H9 (cell line): ENCODE results near the gene HAL. TPM values are rescaled to one million over a fixed set of nuclear protein-coding genes. Genes with fewer than 3 reads are reported as not detected.

Experiments used
- DNase-seq: peaks from one replicate; pipeline ENCODE4 v3.0.0-alpha.2; 2017
- H2AFZ ChIP-seq: one replicate; pipeline ENCODE4 v1.6.1; 2013; ENCODE audit warnings: mild to moderate bottlenecking, low read length, control low read depth, moderate library complexity
- H2AK5ac ChIP-seq: 2 replicates; pipeline ENCODE4 v1.6.1; 2013; ENCODE audit warnings: low read length, control low read depth, mixed read lengths; ENCODE audit not compliant: insufficient read length
- H2BK120ac ChIP-seq: one replicate; pipeline ENCODE4 v1.6.1; 2013; ENCODE audit warnings: low read depth, mild to moderate bottlenecking, low read length, control low read depth, inconsistent platforms; ENCODE audit not compliant: poor library complexity, severe bottlenecking
- H2BK12ac ChIP-seq: 2 replicates; pipeline ENCODE4 v1.6.1; 2013; ENCODE audit warnings: low read length, control low read depth, mixed read lengths, low read depth; ENCODE audit not compliant: insufficient read length
- H2BK15ac ChIP-seq: 2 replicates; pipeline ENCODE4 v1.6.1; 2013; ENCODE audit warnings: low read depth, low read length, control low read depth
- H2BK20ac ChIP-seq: one replicate; pipeline ENCODE4 v1.6.1; 2013; ENCODE audit warnings: low read depth, mild to moderate bottlenecking, low read length, control low read depth, inconsistent platforms; ENCODE audit not compliant: poor library complexity, severe bottlenecking
- H2BK5ac ChIP-seq: 2 replicates; pipeline ENCODE4 v1.6.1; 2013; ENCODE audit warnings: low read length, control low read depth, mixed read lengths; ENCODE audit not compliant: insufficient read length
- H3K14ac ChIP-seq: 2 replicates; pipeline ENCODE4 v1.6.1; 2013; ENCODE audit warnings: low read length, control low read depth; ENCODE audit not compliant: insufficient read depth
- H3K18ac ChIP-seq: 2 replicates; pipeline ENCODE4 v1.6.1; 2013; ENCODE audit warnings: low read depth, mild to moderate bottlenecking, mixed read lengths, low read length, control low read depth; ENCODE audit not compliant: insufficient read length
- H3K23ac ChIP-seq: 2 replicates; pipeline ENCODE4 v1.6.1; 2013; ENCODE audit warnings: low read length, control low read depth, mixed read lengths, low read depth; ENCODE audit not compliant: insufficient read length
- H3K23me2 ChIP-seq: 2 replicates; pipeline ENCODE4 v1.6.1; 2013; ENCODE audit warnings: low read depth, mild to moderate bottlenecking, mixed read lengths, low read length, control low read depth; ENCODE audit not compliant: insufficient read length, poor library complexity, severe bottlenecking
- H3K27ac ChIP-seq: 2 replicates; pipeline ENCODE4 v1.5.1; 2013; ENCODE audit warnings: low read length, control low read depth, mixed read lengths, low read depth; ENCODE audit not compliant: insufficient read length
- H3K27me3 ChIP-seq: 2 replicates; pipeline ENCODE4 v1.6.1; 2013; ENCODE audit warnings: low read length, control low read depth, inconsistent platforms; ENCODE audit not compliant: insufficient read depth
- H3K4ac ChIP-seq: 2 replicates; pipeline ENCODE4 v1.6.1; 2013; ENCODE audit warnings: low read depth, mild to moderate bottlenecking, control low read depth, inconsistent platforms, low read length, moderate library complexity
- H3K4me1 ChIP-seq: 2 replicates; pipeline ENCODE4 v1.6.1; 2013; ENCODE audit warnings: low read length, control low read depth, inconsistent platforms; ENCODE audit not compliant: insufficient read depth
- H3K4me2 ChIP-seq: 2 replicates; pipeline ENCODE4 v1.6.1; 2013; ENCODE audit warnings: low read length, control low read depth, mixed read lengths; ENCODE audit not compliant: insufficient read length, insufficient read depth
- H3K56ac ChIP-seq: 2 replicates; pipeline ENCODE4 v1.6.1; 2013; ENCODE audit warnings: low read depth, mild to moderate bottlenecking, mixed read lengths, low read length, control low read depth; ENCODE audit not compliant: insufficient read length
- H3K79me1 ChIP-seq: 2 replicates; pipeline ENCODE4 v1.6.1; 2013; ENCODE audit warnings: low read depth, mild to moderate bottlenecking, moderate library complexity, low read length, control low read depth, inconsistent platforms; ENCODE audit not compliant: insufficient read depth, poor library complexity, severe bottlenecking
- H3K79me2 ChIP-seq: 2 replicates; pipeline ENCODE4 v1.6.1; 2013; ENCODE audit warnings: low read length, control low read depth, inconsistent platforms; ENCODE audit not compliant: insufficient read depth
- H3K9ac ChIP-seq: 2 replicates; pipeline ENCODE4 v1.6.1; 2013; ENCODE audit warnings: low read length, control low read depth, mixed read lengths; ENCODE audit not compliant: insufficient read length; ENCODE audit errors: extremely low read depth
- H3K9me3 ChIP-seq: one replicate; pipeline ENCODE4 v1.6.1; 2013; ENCODE audit warnings: low read depth, low read length, inconsistent platforms; ENCODE audit not compliant: control insufficient read depth
- H3T11ph ChIP-seq: one replicate; pipeline ENCODE4 v1.6.1; 2013; ENCODE audit warnings: mild to moderate bottlenecking, low read length, control low read depth, inconsistent platforms
- H4K20me1 ChIP-seq: one replicate; pipeline ENCODE4 v1.6.1; 2013; ENCODE audit not compliant: control insufficient read depth, insufficient read length, insufficient read depth
- H4K5ac ChIP-seq: 2 replicates; pipeline ENCODE4 v1.6.1; 2013; ENCODE audit warnings: low read depth, mild to moderate bottlenecking, mixed read lengths, low read length, control low read depth; ENCODE audit not compliant: insufficient read length
- H4K8ac ChIP-seq: replicated peaks from 2 replicates; pipeline ENCODE4 v1.6.1; 2013; ENCODE audit warnings: low read length, control low read depth, mixed read lengths, low read depth; ENCODE audit not compliant: insufficient read length
- H4K91ac ChIP-seq: 2 replicates; pipeline ENCODE4 v1.6.1; 2013; ENCODE audit warnings: low read depth, mild to moderate bottlenecking, moderate library complexity, mixed read lengths, low read length, control low read depth; ENCODE audit not compliant: insufficient read length
- H3K27ac Mint-ChIP-seq, 3 experiments: 2 replicates in 2 of 3; 3 replicates in 1 of 3; pipeline ENCODE4 v1.8.0; 2020 to 2021; ENCODE audit warnings: mixed read lengths in 3 of 3, mild to moderate bottlenecking in 1 of 3, moderate library complexity in 1 of 3
- H3K27me3 Mint-ChIP-seq: 2 replicates; pipeline ENCODE4 v1.8.0; 2021; ENCODE audit warnings: low read depth, mild to moderate bottlenecking, moderate library complexity, mixed read lengths
- H3K36me3 Mint-ChIP-seq, 3 experiments: 2 replicates in 2 of 3; 3 replicates in 1 of 3; pipeline ENCODE4 v1.8.0; 2020 to 2021; ENCODE audit warnings: low read depth in 3 of 3, mixed read lengths in 3 of 3; ENCODE audit not compliant: insufficient read depth in 1 of 3
- H3K4me1 Mint-ChIP-seq, 2 experiments: 2 replicates each; pipeline ENCODE4 v1.8.0; 2020; ENCODE audit warnings: mixed read lengths in 2 of 2
- H3K4me3 Mint-ChIP-seq, 2 experiments: 2 replicates in 1 of 2; 3 replicates in 1 of 2; pipeline ENCODE4 v1.8.0; 2020 to 2021; ENCODE audit warnings: mild to moderate bottlenecking in 2 of 2, mixed read lengths in 2 of 2, moderate library complexity in 1 of 2
- H3K9me3 Mint-ChIP-seq, 2 experiments: 2 replicates in 1 of 2; 3 replicates in 1 of 2; pipeline ENCODE4 v1.8.0; 2020; ENCODE audit warnings: mild to moderate bottlenecking in 2 of 2, mixed read lengths in 2 of 2, moderate library complexity in 1 of 2
- CTCF ChIP-seq: fragments of 200-600 bp; sonication (generic); conservative IDR thresholded peaks from 3 replicates; pipeline ENCODE4 v1.8.0; 2021; ENCODE audit warnings: antibody characterized with exemption, mild to moderate bottlenecking
- WGBS: extraction: QIAGEN DNeasy Blood & Tissue Kit; methylation state at CpG from one replicate; pipeline ENCODE4 v1.1.7; 2013; ENCODE audit warnings: missing lambda C conversion rate, low lambda C conversion rate, mixed read lengths; ENCODE audit not compliant: insufficient read length; ENCODE audit errors: extremely low coverage; 5-methylcytosine and 5-hydroxymethylcytosine counted together
- total RNA-seq: library from RNA; stranded (reverse); gene quantifications from 2 replicates; pipeline ENCODE4 v1.2.1, GENCODE V29; 2021

HAL gene
- total RNA-seq, 1 experiment from 2014 or later, result 0.35 TPM

DNA sequence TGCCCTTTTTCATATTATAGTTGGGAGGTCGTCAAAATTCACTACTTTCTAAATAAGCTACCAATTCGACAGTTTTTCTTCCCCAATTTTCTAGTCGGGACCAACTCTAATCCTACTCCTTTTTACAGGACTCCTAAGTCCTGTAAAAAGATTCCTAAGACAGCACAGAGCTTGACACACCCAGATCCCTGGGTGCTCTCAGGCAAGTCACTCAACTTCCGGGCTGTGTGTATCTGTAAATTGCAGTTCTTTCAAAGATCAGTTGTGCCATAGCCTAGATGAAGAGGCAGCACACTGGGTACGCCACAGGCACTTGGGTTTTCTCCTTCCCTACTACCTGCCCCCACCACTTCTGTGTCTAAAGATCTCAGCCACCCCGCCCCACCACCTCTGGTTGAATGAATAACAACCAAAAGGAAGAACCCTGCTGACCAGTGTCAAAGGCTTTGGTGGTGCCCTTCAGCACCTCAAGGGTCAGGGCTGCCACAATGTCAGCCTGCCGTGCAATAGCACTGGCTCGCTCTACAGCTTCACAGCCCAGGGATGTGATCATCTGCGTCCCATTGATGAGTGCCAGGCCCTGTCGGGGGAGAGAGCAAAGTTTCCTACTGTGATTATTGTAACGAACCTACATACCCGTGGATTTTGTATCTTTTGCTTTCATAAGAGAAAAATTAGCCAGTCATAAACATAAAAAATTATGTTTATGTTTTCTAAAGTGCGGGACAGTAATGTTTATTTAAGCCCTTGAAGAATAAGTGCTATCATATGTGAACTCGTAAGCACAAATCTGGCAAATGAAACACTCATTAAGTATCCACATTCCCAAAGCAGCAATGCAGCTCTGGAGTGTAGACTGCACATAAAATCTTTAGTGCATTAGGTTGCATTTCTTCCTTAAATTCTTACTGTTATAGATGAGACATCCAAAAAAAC lies 9.2 kb downstream of the HAL start:
- Histone ChIP-seq H2BK20ac (no peak overlapping the region), H3K9me3 (no peaks in the 10 kb centered on the region), H4K91ac (no peak overlapping the region), H2BK12ac (no peak overlapping the region), H3K4me2 (no peak overlapping the region), H3K4ac (no peak overlapping the region), H3K14ac (no peak overlapping the region), H4K5ac (no peak overlapping the region), H3T11ph (no peak overlapping the region), H3K79me1 (no peaks in the 10 kb centered on the region), H3K4me1 (peaks cover 8% of the 10 kb centered on the region; the same call in 1 of the 2 replicates), H3K79me2 (no peaks in the 10 kb centered on the region), H2BK5ac (no peak overlapping the region), H3K27ac (no peak overlapping the region), H2BK15ac (no peak overlapping the region), H2AK5ac (no peak overlapping the region), H2BK120ac (no peak overlapping the region), H3K27me3 (no peaks in the 10 kb centered on the region), H3K23ac (no peak overlapping the region), H3K23me2 (no peaks in the 10 kb centered on the region), H2AFZ (no peak overlapping the region), H3K18ac (no peak overlapping the region), H3K56ac (no peak overlapping the region), H4K20me1 (no peaks in the 10 kb centered on the region), H4K8ac (no peak overlapping the region), H3K9ac (no peak overlapping the region)
- Mint-ChIP-seq H3K27me3 (peaks cover 6% of the 10 kb centered on the region), H3K4me1 (peaks cover 34 to 35% of the 10 kb centered on the region in 2 experiments), H3K9me3 (no peaks in the 10 kb centered on the region), H3K27ac (peak overlapping the region in 1 of 3 experiments; percentile 45; a peak in 1 of 7 replicates), H3K36me3 (no peaks in the 10 kb centered on the region), H3K4me3 (no peak overlapping the region)
- no CpG with 5 or more reads among the region's 14 CpGs for WGBS
- DNase-seq, result peak; percentile 67
- no peak for TF ChIP-seq CTCF
